NCI-H524 treated with DMSO at 0.1 percent for 48 hours (cell line): ENCODE data around the gene FAM13A.
"Not testable (repeated sequence)": the region's sequence is repeated elsewhere in the genome, so short reads cannot be mapped to it uniquely, and the experiment has no call there.

Experiments used
- DNase-seq: peaks from one replicate; lab custom pipeline; 2025; lab: John Stamatoyannopoulos, UW

Gene FAM13A

GRCh38 chr4:88958080-88958479 is 98.9 kb downstream of the FAM13A start:
- DNase-seq: no peak

GRCh38 chr4:88957570-88957969 is 99.4 kb downstream of the FAM13A start:
- DNase-seq: no peak

- no peak for DNase-seq
Measured at GRCh38 chr4:88955580-88956380, 101.2 kb downstream of the FAM13A start.

GRCh38 chr4:88953400-88953799 is 103.6 kb downstream of the FAM13A start:
- no peak for DNase-seq

- no peak for DNase-seq
Measured at GRCh38 chr4:88952081-88952480, 104.9 kb downstream of the FAM13A start.

GRCh38 chr4:88949605-88950004 is 107.4 kb downstream of the FAM13A start:
- DNase-seq: no peak

- no peak for DNase-seq
Measured at GRCh38 chr4:88940506-88940905, 116.5 kb downstream of the FAM13A start.

- no peak for DNase-seq
Measured at GRCh38 chr4:88939697-88940096, 117.3 kb downstream of the FAM13A start.

- DNase-seq: no peak
Measured at GRCh38 chr4:88938138-88938537, 118.8 kb downstream of the FAM13A start.

- DNase-seq: no peak
Measured at GRCh38 chr4:88937081-88937480, 119.9 kb downstream of the FAM13A start.

- no peak for DNase-seq
Measured at GRCh38 chr4:88933414-88934160, 123.4 kb downstream of the FAM13A start.

GRCh38 chr4:88928852-88929251 is 128.1 kb downstream of the FAM13A start:
- no peak for DNase-seq

GRCh38 chr4:88927420-88927819 is 129.6 kb downstream of the FAM13A start:
- no peak for DNase-seq

GRCh38 chr4:88919056-88919455 is 137.9 kb downstream of the FAM13A start:
- DNase-seq: no peak

- DNase-seq: not testable (repeated sequence)
Measured at GRCh38 chr4:88913181-88913580, 143.8 kb downstream of the FAM13A start.

- DNase-seq: no peak
Measured at GRCh38 chr4:88911246-88912212, 145.5 kb downstream of the FAM13A start.

- no peak for DNase-seq
Measured at GRCh38 chr4:88910101-88910500, 146.9 kb downstream of the FAM13A start.

- DNase-seq: no peak
Measured at GRCh38 chr4:88908521-88908920, 148.5 kb downstream of the FAM13A start.

- no peak for DNase-seq
Measured at GRCh38 chr4:88908003-88908402, 149.0 kb downstream of the FAM13A start.

- no peak for DNase-seq
Measured at GRCh38 chr4:88907478-88907877, 149.5 kb downstream of the FAM13A start.

- DNase-seq: not testable (repeated sequence)
Measured at GRCh38 chr4:88904240-88904639, 152.7 kb downstream of the FAM13A start.

GRCh38 chr4:88900432-88900831 is 156.6 kb downstream of the FAM13A start:
- DNase-seq: no peak
